Fibroblast of skin of scalp (primary cell): ENCODE data around the gene WLS.
"Not testable (repeated sequence)": the region's sequence is repeated elsewhere in the genome, so short reads cannot be mapped to it uniquely, and the experiment has no call there.

Experiments
- DNase-seq: peaks from one replicate; pipeline ENCODE4 v3.0.0-alpha.2; 2013

WLS gene

GRCh38 chr1:68197891-68198290 lies 34.4 kb downstream of the WLS start:
- DNase-seq: no peak

- DNase-seq: no peak
These were observed 34.9 kb downstream of the WLS start for GRCh38 chr1:68197461-68197860.

DNA sequence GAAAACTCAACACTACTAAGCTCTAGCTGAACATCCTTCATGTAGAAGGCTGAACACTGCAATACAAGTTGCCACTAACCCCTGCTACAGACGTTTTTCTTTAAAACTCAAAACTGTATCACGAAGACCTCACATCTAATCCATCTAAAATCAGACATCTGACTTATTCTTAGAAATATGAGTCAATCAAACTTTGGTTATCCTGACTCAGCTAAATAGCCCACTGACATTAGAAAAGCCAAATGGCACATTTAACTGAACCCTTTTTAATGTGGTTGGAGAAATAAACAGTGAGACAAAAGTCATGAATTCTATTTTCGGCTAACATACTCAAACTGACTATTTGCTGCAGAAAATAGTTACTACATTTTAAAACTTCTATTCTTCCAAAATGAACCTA lies 35.6 kb downstream of the WLS start:
- DNase-seq: no peak

DNA sequence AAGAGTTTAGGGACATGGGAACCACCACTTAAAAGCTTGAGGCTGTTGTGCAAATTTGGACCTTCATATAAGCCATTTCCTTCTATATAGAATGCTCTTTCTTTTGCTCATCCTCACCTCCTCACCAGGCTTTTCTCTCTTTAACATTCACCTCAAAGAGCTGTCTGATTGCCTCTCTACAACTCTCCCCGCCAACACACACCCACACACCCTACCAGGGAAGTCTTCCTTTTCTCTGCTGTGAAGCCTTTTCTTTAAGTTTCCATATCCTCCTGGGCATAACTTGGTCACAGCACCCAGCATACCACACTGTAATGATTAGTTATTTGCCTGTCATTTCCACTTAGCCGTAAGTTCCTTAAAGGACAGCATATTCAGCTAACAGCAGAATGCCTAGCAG lies 40.6 kb downstream of the WLS start:
- no peak for DNase-seq

DNA sequence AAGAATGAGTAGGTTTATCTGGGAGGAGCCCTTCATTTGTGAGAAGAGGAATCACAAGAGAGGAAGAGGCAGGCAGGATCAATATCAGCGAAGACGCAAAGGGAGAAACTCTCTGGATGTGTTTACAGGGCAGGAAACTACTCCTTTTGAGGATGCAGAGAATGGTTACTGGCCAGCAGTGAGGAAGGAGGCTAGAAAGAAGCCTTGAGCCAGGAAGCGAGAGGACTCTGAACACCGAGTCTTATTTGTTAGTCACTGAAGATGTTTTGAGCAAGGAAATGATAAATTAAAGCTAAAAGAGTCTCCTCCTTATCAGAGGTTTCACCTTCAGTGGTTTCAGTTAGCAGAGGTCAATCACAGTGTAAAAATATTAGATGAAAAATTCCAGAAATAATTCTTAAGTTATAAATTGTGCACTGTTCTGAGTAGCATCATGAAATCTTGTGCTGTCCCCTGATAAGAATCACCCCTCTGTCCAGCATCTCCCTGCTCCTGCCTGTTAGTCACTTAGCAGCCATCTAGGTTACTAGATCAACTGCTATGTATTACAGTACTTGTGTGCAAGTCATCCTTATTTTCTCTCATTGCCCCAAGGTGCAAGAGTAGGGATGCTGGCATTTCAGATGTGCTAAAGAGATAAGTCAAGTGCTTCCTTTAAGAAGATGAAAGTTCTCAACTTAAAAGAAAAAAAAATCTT lies 43.5 kb downstream of the WLS start:
- DNase-seq: no peak

- DNase-seq: peak; percentile 55
These were observed 44.2 kb downstream of the WLS start for GRCh38 chr1:68188060-68188538.

DNA sequence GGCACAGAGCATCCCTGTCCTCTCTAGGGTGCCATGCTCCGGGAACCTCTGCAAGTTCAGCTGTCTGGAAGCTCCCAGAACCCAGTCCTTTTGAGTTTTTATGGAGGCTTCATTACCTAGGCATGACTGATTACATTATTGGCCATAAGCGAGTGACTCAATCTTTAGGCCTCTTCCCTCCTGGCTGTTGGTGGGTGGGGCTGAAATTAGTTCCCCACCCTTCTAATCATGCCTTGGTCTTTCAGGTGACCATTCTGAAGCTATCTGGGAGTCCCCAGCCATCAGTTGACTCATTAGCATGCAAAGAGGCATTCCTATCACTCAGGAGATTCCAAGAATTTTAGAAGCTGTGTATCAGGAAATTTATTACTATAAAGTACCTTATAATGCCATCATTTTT lies 46.6 kb downstream of the WLS start:
- no peak for DNase-seq

GRCh38 chr1:68183895-68184294 lies 48.4 kb downstream of the WLS start:
- DNase-seq: no peak

DNA sequence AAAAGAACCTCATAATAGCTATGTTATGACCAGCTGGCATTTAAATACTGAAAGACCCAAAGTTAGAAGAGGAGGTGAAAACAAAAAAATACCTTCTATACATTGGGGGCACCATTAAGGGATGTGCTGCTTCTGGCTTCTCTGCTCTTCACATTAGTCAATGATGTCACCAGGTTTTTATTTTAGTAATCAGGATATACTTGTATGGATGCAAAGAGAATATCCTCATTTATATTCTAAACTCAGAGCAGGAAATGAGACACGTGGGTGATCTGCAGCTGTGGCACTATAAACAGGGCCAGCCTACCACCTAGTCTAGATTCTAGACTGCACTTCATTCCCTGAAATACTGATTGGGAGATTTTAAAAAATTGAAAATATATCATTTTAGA lies 51.2 kb downstream of the WLS start:
- no peak for DNase-seq

GRCh38 chr1:68180441-68181164 lies 51.7 kb downstream of the WLS start:
- no peak for DNase-seq

DNA sequence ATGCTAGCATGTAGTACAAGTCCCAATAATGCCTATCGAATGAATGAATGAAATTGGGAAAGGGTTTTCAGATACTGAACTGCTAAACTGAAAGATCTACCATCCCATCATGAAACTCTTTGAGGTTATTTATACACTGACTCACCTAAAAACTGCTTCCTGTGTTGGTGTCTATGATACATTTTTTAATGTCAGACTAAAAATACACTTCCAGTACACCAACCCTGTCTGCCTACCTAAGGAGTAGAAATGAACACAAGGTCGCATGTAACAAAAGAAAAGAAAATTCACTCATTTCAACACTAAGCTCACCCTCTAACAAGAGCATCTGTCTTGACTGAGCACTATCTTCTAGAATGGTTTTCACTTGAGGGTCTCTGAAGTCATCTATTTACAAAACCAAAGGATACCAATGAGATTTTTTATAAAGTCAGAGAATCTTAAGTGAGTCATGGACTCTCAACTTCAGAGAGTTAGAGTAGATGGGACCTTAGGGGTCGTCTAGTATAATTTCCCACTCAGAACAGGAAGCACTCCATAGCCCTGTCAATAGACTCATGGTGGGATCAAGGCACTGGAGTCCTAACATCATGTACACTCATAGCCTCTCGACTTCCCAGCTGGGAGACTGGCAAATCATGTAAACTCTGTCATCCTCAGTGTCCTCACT lies 53.4 kb downstream of the WLS start:
- DNase-seq: peak; percentile 35

GRCh38 chr1:68175621-68176398 lies 56.5 kb downstream of the WLS start:
- peak; percentile 19 for DNase-seq

- peak; percentile 57 for DNase-seq
These were observed 57.6 kb downstream of the WLS start for GRCh38 chr1:68174738-68175113.

- DNase-seq: peak; percentile 96
These were observed 58.2 kb downstream of the WLS start for GRCh38 chr1:68173936-68174737.

DNA sequence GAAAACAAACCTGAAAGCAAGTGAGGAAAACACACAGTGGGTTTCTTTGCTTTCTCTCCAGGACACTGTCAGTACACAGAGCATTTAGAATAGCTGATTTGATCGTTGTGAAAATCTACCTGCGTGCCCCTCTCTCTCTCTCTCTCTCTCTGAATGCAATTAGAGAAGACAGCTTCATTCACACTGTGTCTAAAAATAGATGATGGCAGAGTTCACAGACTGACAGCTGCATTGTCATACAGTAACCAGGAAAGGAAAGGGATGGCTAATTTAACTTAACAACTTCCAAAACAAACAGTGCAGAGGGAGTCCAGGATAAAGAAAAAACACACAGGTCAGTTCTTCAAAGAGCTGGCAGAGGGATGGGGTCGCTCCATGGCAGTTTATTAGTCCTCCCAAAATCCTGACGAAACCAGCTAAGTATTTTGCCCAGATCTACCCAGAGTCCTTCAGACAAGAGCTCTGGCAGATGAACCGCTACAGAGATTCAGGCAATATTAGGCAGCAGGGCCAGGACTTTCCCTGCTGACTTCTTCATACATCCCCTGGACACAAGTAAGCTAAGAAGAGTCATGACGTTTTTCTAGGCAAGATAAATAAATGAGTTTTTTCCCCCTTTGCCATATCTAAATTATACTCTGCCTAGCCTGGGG lies 58.9 kb downstream of the WLS start:
- peak; percentile 27 for DNase-seq

- not testable (repeated sequence) for DNase-seq
These were observed 60.5 kb downstream of the WLS start for GRCh38 chr1:68171795-68172194.

- DNase-seq: peak; percentile 67
These were observed 63.7 kb downstream of the WLS start for GRCh38 chr1:68168545-68169171.

GRCh38 chr1:68167211-68167610 lies 65.1 kb downstream of the WLS start:
- DNase-seq: no peak

GRCh38 chr1:68166348-68166747 lies 66.0 kb downstream of the WLS start:
- DNase-seq: no peak

GRCh38 chr1:68165665-68166064 lies 66.7 kb downstream of the WLS start:
- no peak for DNase-seq

DNA sequence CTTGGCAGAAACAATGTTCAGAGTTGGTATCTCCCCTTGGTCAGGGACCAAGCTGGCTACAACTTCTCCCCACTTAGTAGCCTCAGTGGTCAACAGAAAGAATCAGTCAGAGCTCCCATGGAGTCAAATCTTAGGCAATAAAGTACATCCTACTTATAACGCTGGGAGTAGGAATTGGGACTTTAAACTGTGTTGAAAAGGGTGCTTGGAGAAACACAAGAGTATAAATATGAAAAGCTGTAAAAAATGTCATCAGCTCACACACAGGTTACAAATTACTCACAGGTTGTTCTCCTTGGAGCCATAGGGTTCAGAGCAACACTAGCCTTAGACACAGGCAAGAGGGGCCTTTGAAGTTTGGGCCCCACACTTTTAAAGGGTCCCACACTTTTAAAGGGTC lies 67.4 kb downstream of the WLS start:
- no peak for DNase-seq
